Stomach (tissue), 9 donors: ENCODE results near the gene LMAN1. TPM values are rescaled to one million over a fixed set of nuclear protein-coding genes. Genes with fewer than 3 reads are reported as not detected.

ENCODE experiments used
- DNase-seq, 2 donors: peaks; one replicate each; pipeline versions ENCODE4 v3.0.0 to v3.0.0-alpha.2; 2013 to 2019
- H3K27ac ChIP-seq, 5 donors: fragments of 200-600 bp in 4 of 5; sonication (generic) in 4 of 5; one replicate each; pipeline ENCODE4 v1.5.1; 2013 to 2019; ENCODE audit warnings: mild to moderate bottlenecking in 1 of 5, moderate library complexity in 1 of 5
- H3K27me3 ChIP-seq, 3 donors: fragments of 200-600 bp; sonication (generic); one replicate each; pipeline ENCODE4 v1.5.1; 2017 to 2019; ENCODE audit warnings: mixed run types in 1 of 3
- H3K36me3 ChIP-seq, 4 donors: fragments of 200-600 bp; sonication (generic); 1 replicate in 3 of 4; 2 replicates in 1 of 4; pipeline ENCODE4 v1.5.1; 2016 to 2019
- H3K4me1 ChIP-seq, 4 donors: fragments of 200-600 bp; sonication (generic); one replicate each; pipeline ENCODE4 v1.5.1; 2016 to 2019
- H3K4me3 ChIP-seq, 4 donors: fragments of 200-600 bp; sonication (generic) in 3 of 4; one replicate each; pipeline ENCODE4 v1.5.1; 2016 to 2019; ENCODE audit warnings: mild to moderate bottlenecking in 1 of 4
- H3K9me3 ChIP-seq, 4 donors: fragments of 200-600 bp; sonication (generic); one replicate each; pipeline ENCODE4 v1.5.1; 2016 to 2019
- CTCF ChIP-seq, 7 experiments: fragments of 450-650 bp in 4 of 7; fragments of 200-600 bp in 3 of 7; sonication (generic) in 3 of 7; IDR thresholded peaks; one replicate each; pipeline ENCODE4 v1.5.1; 2016 to 2019; ENCODE audit warnings: antibody characterized with exemption in 7 of 7, control low read depth in 2 of 7, mild to moderate bottlenecking in 1 of 7
- EP300 ChIP-seq: sonication (generic); formaldehyde crosslinking; IDR thresholded peaks from one replicate; pipeline ENCODE4 v1.6.1; 2017; ENCODE audit warnings: antibody characterized with exemption
- POLR2A ChIP-seq, 4 donors: fragments of 450-650 bp; IDR thresholded peaks; one replicate each; pipeline ENCODE4 v1.6.1; 2016; ENCODE audit warnings: antibody characterized with exemption in 4 of 4, control low read depth in 2 of 4, mild to moderate bottlenecking in 1 of 4, moderate library complexity in 1 of 4
- POLR2AphosphoS5 ChIP-seq, 3 donors: sonication (generic); formaldehyde crosslinking; IDR thresholded peaks; one replicate each; pipeline ENCODE4 v1.6.1; 2016; ENCODE audit warnings: antibody characterized with exemption in 3 of 3
- WGBS, 5 donors: extraction: QIAGEN DNeasy Blood & Tissue Kit in 3 of 5; methylation state at CpG; one replicate each; pipeline versions ENCODE4 v1.1.5 to v1.1.7; 2013 to 2018; 5-methylcytosine and 5-hydroxymethylcytosine counted together
- intact Hi-C: fragments of 100-400 bp; cut with DNase I; formaldehyde crosslinking; loops from one replicate; pipeline ENCODE4 v1.15.1; 2023; ENCODE audit warnings: low total_unique reads
- polyA plus RNA-seq, 3 donors: library from polyadenylated mRNA; stranded (reverse); fragments of 200-250 nt; gene quantifications; one replicate each; pipeline ENCODE4 v1.2.3, GENCODE V29; 2013
- total RNA-seq, 5 donors: library from RNA; depleted of rRNA; stranded (reverse); fragments of >200 nt; gene quantifications; one replicate each; pipeline versions ENCODE4 v1.1.0 to v1.2.3, GENCODE V29; 2014 to 2016
- donor health status: healthy with polysubstance abuse.
- donor health status: Bipolar disorder and iron deficiency.
- donor health status: healthy.

LMAN1 gene
- total and polyA plus RNA-seq, 8 donors, result 9.9 to 258 (median 26.6) TPM

- Histone ChIP-seq H3K36me3 (no peaks in the 10 kb centered on the region), H3K9me3 (no peaks in the 10 kb centered on the region), H3K27me3 (peaks cover 0 to 7% (median 0%) of the 10 kb centered on the region in 3 donors), H3K4me1 (no peaks in the 10 kb centered on the region), H3K27ac (no peak overlapping the region), H3K4me3 (no peak overlapping the region)
- WGBS, 5 donors, result 83 to 87% (median 85%) methylated on average over 6 of the region's 6 CpGs
- no peak for DNase-seq
- intact Hi-C loops, result loop anchor here (10.0 kb wide), 1 partner anchor 67 kb away; the partner anchor contains the start of gene CPLX4
- TF ChIP-seq CTCF (IDR thresholded peaks at IDR 0.05) (no peak), POLR2AphosphoS5 (IDR thresholded peaks at IDR 0.05) (no peak), EP300 (no peak), POLR2A (IDR thresholded peaks at IDR 0.05) (no peak)
These were observed 22.9 kb upstream of the LMAN1 start for GRCh38 chr18:59381949-59382348.

GRCh38 chr18:59380706-59381105, 21.6 kb upstream of the LMAN1 start:
- intact Hi-C loops, result loop anchor here (10.0 kb wide), 1 partner anchor 66 kb away; the partner anchor contains the start of gene CPLX4
- 72 to 81% (median 75%) methylated on average over 5 of the region's 5 CpGs for WGBS, 5 donors
- H3K27me3 ChIP-seq, result peaks cover 0 to 7% (median 0%) of the 10 kb centered on the region in 3 donors
- no peaks in the 10 kb centered on the region for H3K36me3 ChIP-seq
- TF ChIP-seq POLR2A (IDR thresholded peaks at IDR 0.05) (no peak), POLR2AphosphoS5 (IDR thresholded peaks at IDR 0.05) (no peak), CTCF (IDR thresholded peaks at IDR 0.05) (no peak), EP300 (no peak)
- H3K9me3 ChIP-seq, result no peaks in the 10 kb centered on the region
- no peak overlapping the region for H3K4me3 ChIP-seq
- no peak for DNase-seq
- no peaks in the 10 kb centered on the region for H3K4me1 ChIP-seq
- no peak overlapping the region for H3K27ac ChIP-seq

GRCh38 chr18:59379772-59380522, 20.9 kb upstream of the LMAN1 start:
- Histone ChIP-seq H3K4me1 (no peaks in the 10 kb centered on the region), H3K9me3 (no peaks in the 10 kb centered on the region), H3K27me3 (peaks cover 0 to 7% (median 0%) of the 10 kb centered on the region in 3 donors), H3K36me3 (no peaks in the 10 kb centered on the region), H3K27ac (no peak overlapping the region), H3K4me3 (no peak overlapping the region)
- no peak for DNase-seq
- intact Hi-C loops, result loop anchor here (10.0 kb wide), 1 partner anchor 65 kb away; the partner anchor contains the start of gene CPLX4
- TF ChIP-seq POLR2A (IDR thresholded peaks at IDR 0.05), result no peak
- no peak for TF ChIP-seq CTCF (IDR thresholded peaks at IDR 0.05)
- no peak for TF ChIP-seq POLR2AphosphoS5 (IDR thresholded peaks at IDR 0.05)
- TF ChIP-seq EP300, result no peak
- 69 to 83% (median 80%) methylated on average over 3 of the region's 3 CpGs for WGBS, 5 donors

GRCh38 chr18:59377613-59378337, 18.7 kb upstream of the LMAN1 start:
- intact Hi-C loops, result no loop called here
- Histone ChIP-seq H3K27ac (no peak overlapping the region), H3K4me3 (no peak overlapping the region), H3K4me1 (no peaks in the 10 kb centered on the region), H3K27me3 (peaks cover 0 to 7% (median 0%) of the 10 kb centered on the region in 3 donors), H3K36me3 (no peaks in the 10 kb centered on the region), H3K9me3 (no peaks in the 10 kb centered on the region)
- 47 to 80% (median 70%) methylated on average over 5 of the region's 5 CpGs for WGBS, 5 donors
- no peak for DNase-seq
- no peak for TF ChIP-seq POLR2A (IDR thresholded peaks at IDR 0.05)
- TF ChIP-seq POLR2AphosphoS5 (IDR thresholded peaks at IDR 0.05), result no peak
- TF ChIP-seq CTCF (IDR thresholded peaks at IDR 0.05), result no peak
- TF ChIP-seq EP300, result no peak
